GM23248 (cell line): ENCODE results near the gene CHST3. TPM values are rescaled to one million over a fixed set of nuclear protein-coding genes. Genes with fewer than 3 reads are reported as not detected.

Source experiments
- DNase-seq: peaks from one replicate; pipeline ENCODE4 v3.0.0-alpha.2; 2015
- H2AFZ ChIP-seq: fragments of 200-600 bp; sonication (generic); 2 replicates; pipeline ENCODE4 v1.6.1; 2016; ENCODE audit warnings: antibody characterized with exemption
- H3F3A ChIP-seq: fragments of 200-600 bp; sonication (generic); 2 replicates; pipeline ENCODE4 v1.6.1; 2016; ENCODE audit warnings: mild to moderate bottlenecking, antibody characterized with exemption, mixed run types; ENCODE audit not compliant: insufficient read depth
- H3K27ac ChIP-seq: fragments of 200-600 bp; sonication (generic); 2 replicates; pipeline ENCODE4 v1.5.1; 2016; ENCODE audit warnings: mild to moderate bottlenecking
- H3K27me3 ChIP-seq: fragments of 200-600 bp; sonication (generic); replicated peaks from 2 replicates; pipeline ENCODE4 v1.6.1; 2016; ENCODE audit warnings: mild to moderate bottlenecking; ENCODE audit not compliant: insufficient read depth
- H3K36me3 ChIP-seq: fragments of 200-600 bp; sonication (generic); 2 replicates; pipeline ENCODE4 v1.6.1; 2016; ENCODE audit warnings: low read depth, mild to moderate bottlenecking
- H3K4me1 ChIP-seq: fragments of 200-600 bp; sonication (generic); 2 replicates; pipeline ENCODE4 v1.6.1; 2016; ENCODE audit warnings: mild to moderate bottlenecking; ENCODE audit not compliant: insufficient read depth
- H3K4me2 ChIP-seq: fragments of 200-600 bp; sonication (generic); one replicate; pipeline ENCODE4 v1.6.1; 2016; ENCODE audit warnings: mild to moderate bottlenecking; ENCODE audit not compliant: unreplicated experiment
- H3K4me3 ChIP-seq: fragments of 200-600 bp; sonication (generic); 2 replicates; pipeline ENCODE4 v1.5.1; 2016; ENCODE audit warnings: mild to moderate bottlenecking
- H3K79me2 ChIP-seq: fragments of 200-600 bp; sonication (generic); 2 replicates; pipeline ENCODE4 v1.6.1; 2016; ENCODE audit warnings: mild to moderate bottlenecking; ENCODE audit not compliant: insufficient read depth
- H3K9ac ChIP-seq: fragments of 200-600 bp; sonication (generic); 2 replicates; pipeline ENCODE4 v1.6.1; 2016; ENCODE audit warnings: mild to moderate bottlenecking
- H3K9me2 ChIP-seq: fragments of 200-600 bp; sonication (generic); 2 replicates; pipeline ENCODE4 v1.6.1; 2016; ENCODE audit warnings: mixed run types, mild to moderate bottlenecking, moderate library complexity; ENCODE audit not compliant: insufficient read depth
- H3K9me3 ChIP-seq: fragments of 200-600 bp; sonication (generic); one replicate; pipeline ENCODE4 v1.6.1; 2017; ENCODE audit warnings: low read depth
- H4K20me1 ChIP-seq: fragments of 200-600 bp; sonication (generic); 2 replicates; pipeline ENCODE4 v1.6.0; 2016; ENCODE audit not compliant: insufficient read depth
- EZH2 ChIP-seq: fragments of 200-600 bp; sonication (generic); IDR thresholded peaks from 2 replicates; pipeline ENCODE4 v1.6.1; 2018; ENCODE audit warnings: antibody characterized with exemption, mild to moderate bottlenecking; ENCODE audit not compliant: insufficient read depth, poor library complexity, severe bottlenecking
- EZH2phosphoT487 ChIP-seq: fragments of 200-600 bp; sonication (generic); IDR thresholded peaks from 2 replicates; pipeline ENCODE4 v1.6.1; 2018; ENCODE audit warnings: antibody characterized with exemption, moderate library complexity, mild to moderate bottlenecking, low read depth; ENCODE audit not compliant: insufficient read depth
- WGBS, 2 experiments: methylation state at CpG; one replicate each; pipeline ENCODE4 v1.1.6; 2015 to 2017; ENCODE audit warnings: low lambda C conversion rate in 2 of 2, low coverage in 1 of 2; ENCODE audit errors: missing lambda C conversion rate in 2 of 2; 5-methylcytosine and 5-hydroxymethylcytosine counted together
- in situ Hi-C: fragments of 300-500 bp; cut with MboI; formaldehyde crosslinking; loops from 2 replicates; pipeline ENCODE4 v1.15.0; 2020
- polyA plus RNA-seq: library from polyadenylated mRNA; unstranded; fragments of >200 nt; fragmentation: Nextera tagmentation; extraction: Ambion mirVana; gene quantifications from 2 replicates; pipeline ENCODE4 v1.2.1, GENCODE V29; 2016
- total RNA-seq: library from RNA; depleted of rRNA; stranded (reverse); fragments of >200 nt; shearing (Covaris generic); gene quantifications from 2 replicates; pipeline ENCODE4 v1.2.3, GENCODE V29; 2014

Gene CHST3
- total and polyA plus RNA-seq, 2 experiments from 2014 or later, result 10.7 to 42.2 TPM

- Histone ChIP-seq H3K27ac (no peak overlapping the region), H3K4me3 (no peak overlapping the region), H3K9me2 (no peaks in the 10 kb centered on the region), H3K36me3 (no peaks in the 10 kb centered on the region), H3K9ac (no peak overlapping the region), H3K4me2 (no peak overlapping the region), H3K9me3 (no peaks in the 10 kb centered on the region), H3K79me2 (no peaks in the 10 kb centered on the region), H3K4me1 (peaks cover 3% of the 10 kb centered on the region; the same call in 1 of the 2 replicates), H3K27me3 (no peaks in the 10 kb centered on the region), H4K20me1 (no peaks in the 10 kb centered on the region), H2AFZ (no peak overlapping the region), H3F3A (no peaks in the 10 kb centered on the region)
- DNase-seq, result no peak
- in situ Hi-C loops, result loop anchor here (5.0 kb wide), 1 partner anchor 102 kb away; no protein-coding TSS in a partner anchor
- TF ChIP-seq EZH2phosphoT487 (no peak), EZH2 (no peak)
- 24 to 70% methylated on average over 1 of the region's 1 CpG for WGBS, 2 experiments
Observed at GRCh38 chr10:72049472-72049871, 85.3 kb downstream of the CHST3 start.

- Histone ChIP-seq H2AFZ (no peak overlapping the region), H3K9ac (no peak overlapping the region), H3K9me3 (no peaks in the 10 kb centered on the region), H3K9me2 (no peaks in the 10 kb centered on the region), H3F3A (no peaks in the 10 kb centered on the region), H3K4me1 (peaks cover 3% of the 10 kb centered on the region; the same call in 1 of the 2 replicates), H4K20me1 (no peaks in the 10 kb centered on the region), H3K27me3 (no peaks in the 10 kb centered on the region), H3K36me3 (no peaks in the 10 kb centered on the region), H3K27ac (no peak overlapping the region), H3K4me2 (no peak overlapping the region), H3K79me2 (no peaks in the 10 kb centered on the region), H3K4me3 (no peak overlapping the region)
- TF ChIP-seq EZH2phosphoT487 (no peak), EZH2 (no peak)
- DNase-seq, result peak; percentile 18
- in situ Hi-C loops, result loop anchor here (5.0 kb wide), 1 partner anchor 103 kb away; no protein-coding TSS in a partner anchor
- 70 to 73% methylated on average over 5 of the region's 5 CpGs for WGBS, 2 experiments
Observed at GRCh38 chr10:72049969-72050781, 86.0 kb downstream of the CHST3 start.

- Histone ChIP-seq H3K36me3 (no peaks in the 10 kb centered on the region), H2AFZ (no peak overlapping the region), H3K4me2 (no peak overlapping the region), H4K20me1 (no peaks in the 10 kb centered on the region), H3K9ac (no peak overlapping the region), H3K27ac (no peak overlapping the region), H3K27me3 (no peaks in the 10 kb centered on the region; the same call in 1 of the 2 replicates), H3K9me3 (no peaks in the 10 kb centered on the region), H3F3A (no peaks in the 10 kb centered on the region), H3K9me2 (no peaks in the 10 kb centered on the region), H3K4me1 (peaks cover 3% of the 10 kb centered on the region; the same call in 1 of the 2 replicates), H3K4me3 (no peak overlapping the region), H3K79me2 (no peaks in the 10 kb centered on the region)
- WGBS, 2 experiments, result 56 to 59% methylated on average over 3 of the region's 3 CpGs
- in situ Hi-C loops, result no loop called here
- TF ChIP-seq EZH2phosphoT487 (no peak), EZH2 (no peak)
- DNase-seq, result no peak
Observed at GRCh38 chr10:72050873-72051272, 86.7 kb downstream of the CHST3 start.

- no peaks in the 10 kb centered on the region for H3K9me3 ChIP-seq
- WGBS, 2 experiments, result 65 to 76% methylated on average over 7 of the region's 7 CpGs
- peaks cover 8% of the 10 kb centered on the region; the same call in 1 of the 2 replicates for H3K27me3 ChIP-seq
- no peak overlapping the region for H3K27ac ChIP-seq
- H2AFZ ChIP-seq, result no peak overlapping the region
- H3K4me1 ChIP-seq, result no peaks in the 10 kb centered on the region
- no peaks in the 10 kb centered on the region for H4K20me1 ChIP-seq
- in situ Hi-C loops, result no loop called here
- no peak overlapping the region for H3K4me3 ChIP-seq
- no peaks in the 10 kb centered on the region for H3F3A ChIP-seq
- no peak overlapping the region for H3K9ac ChIP-seq
- no peaks in the 10 kb centered on the region for H3K79me2 ChIP-seq
- H3K4me2 ChIP-seq, result no peak overlapping the region
- no peak for DNase-seq
- H3K36me3 ChIP-seq, result no peaks in the 10 kb centered on the region
- no peaks in the 10 kb centered on the region for H3K9me2 ChIP-seq
- no peak for TF ChIP-seq EZH2
- no peak for TF ChIP-seq EZH2phosphoT487
Observed at GRCh38 chr10:72053690-72054089, 89.5 kb downstream of the CHST3 start.
